ENCODE results near the gene ZNF518A.

GRCh38 chr10:96211764-96212163 is 81.7 kb downstream of the ZNF518A start:
- TF ChIP-seq CTCF (conservative IDR thresholded peaks at IDR 0.05; ENCODE audit: low read depth, low read length) (no peak), EZH2 (IDR thresholded peaks at IDR 0.05; ENCODE audit: borderline replicate concordance, low read depth, low read length, poor library complexity, severe bottlenecking) (no peak)
